GM19468 (cell line): ENCODE data around the gene HMG20A.

Source experiments
- ATAC-seq: cut with Tn5 transposase; IDR thresholded peaks from one replicate; pipeline ENCODE4 v1.9.1; 2021; ENCODE audit warnings: mild to moderate bottlenecking, moderate library complexity, moderate number of reproducible peaks; ENCODE audit not compliant: unreplicated experiment; ENCODE audit errors: extremely low read depth

HMG20A gene

GRCh38 chr15:77473328-77473727, 52.6 kb downstream of the HMG20A start:
- ATAC-seq, result no peak

- ATAC-seq, result no peak
Observed at GRCh38 chr15:77474310-77474988, 53.8 kb downstream of the HMG20A start.

DNA sequence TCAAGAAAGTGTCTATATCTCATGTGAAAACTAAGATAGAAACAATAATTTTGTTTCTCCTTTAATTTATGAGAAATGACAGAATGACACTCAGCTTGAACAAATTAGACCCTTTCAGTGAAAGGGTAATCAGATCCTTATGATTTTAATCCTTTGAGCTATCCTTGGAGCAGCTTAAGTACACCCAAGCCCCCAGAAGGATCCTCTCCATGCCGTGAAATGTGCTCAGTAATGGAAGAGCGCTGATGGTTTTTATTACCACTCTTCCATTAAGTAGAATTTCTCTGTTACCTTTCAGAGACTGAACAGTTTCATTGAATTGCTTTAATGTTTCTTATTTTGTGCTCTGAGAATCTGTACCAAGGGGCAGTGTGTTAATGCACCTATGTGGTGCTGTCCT, 54.3 kb downstream of the HMG20A start:
- no peak for ATAC-seq

DNA sequence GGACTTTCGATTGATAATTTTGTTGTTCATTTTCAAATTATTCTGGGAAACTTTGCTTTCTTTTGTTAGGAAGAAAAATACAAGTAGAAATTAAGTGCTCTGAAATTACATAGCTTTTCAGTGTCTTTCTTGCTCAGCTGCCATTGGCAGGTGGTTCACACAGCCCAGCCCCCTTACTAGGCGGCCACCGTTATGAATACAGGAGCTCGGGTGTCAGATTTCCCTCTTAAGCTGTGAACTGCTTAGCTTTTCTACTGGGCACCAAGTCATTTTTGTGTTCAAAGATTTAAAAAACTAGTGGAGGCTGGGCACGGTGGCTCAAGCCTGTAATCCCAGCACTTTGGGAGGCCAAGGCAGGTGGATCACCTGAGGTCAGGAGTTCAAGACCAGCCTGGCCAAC, 55.2 kb downstream of the HMG20A start:
- ATAC-seq, result no peak

- no peak for ATAC-seq
Observed at GRCh38 chr15:77476995-77477394, 56.3 kb downstream of the HMG20A start.

- ATAC-seq, result no peak
Observed at GRCh38 chr15:77478051-77478450, 57.4 kb downstream of the HMG20A start.

- no peak for ATAC-seq
Observed at GRCh38 chr15:77479015-77479414, 58.3 kb downstream of the HMG20A start.

- no peak for ATAC-seq
Observed at GRCh38 chr15:77480859-77481633, 60.4 kb downstream of the HMG20A start.

GRCh38 chr15:77481670-77482069, 61.0 kb downstream of the HMG20A start:
- no peak for ATAC-seq

- ATAC-seq, result no peak
Observed at GRCh38 chr15:77482570-77482969, 61.9 kb downstream of the HMG20A start.

GRCh38 chr15:77483425-77484140, 62.9 kb downstream of the HMG20A start:
- no peak for ATAC-seq

DNA sequence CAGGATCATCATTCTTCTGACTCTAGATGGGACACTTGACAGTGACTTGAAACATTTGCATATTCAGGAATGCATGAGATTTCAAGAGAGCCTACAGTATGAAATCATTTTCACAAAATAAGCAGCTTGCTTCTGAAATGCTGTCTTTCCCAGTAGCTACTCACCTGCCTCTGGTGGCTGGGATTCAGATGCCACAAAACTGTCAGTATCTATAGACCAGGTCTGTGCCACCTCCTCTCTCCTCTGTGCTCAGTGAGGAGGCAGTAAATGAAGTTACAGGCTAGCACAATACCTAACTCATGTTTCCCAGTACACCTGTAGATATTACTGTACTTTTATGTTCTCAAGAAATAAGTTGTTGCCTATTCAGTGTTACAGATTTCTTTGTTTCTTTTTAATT, 64.3 kb downstream of the HMG20A start:
- no peak for ATAC-seq

DNA sequence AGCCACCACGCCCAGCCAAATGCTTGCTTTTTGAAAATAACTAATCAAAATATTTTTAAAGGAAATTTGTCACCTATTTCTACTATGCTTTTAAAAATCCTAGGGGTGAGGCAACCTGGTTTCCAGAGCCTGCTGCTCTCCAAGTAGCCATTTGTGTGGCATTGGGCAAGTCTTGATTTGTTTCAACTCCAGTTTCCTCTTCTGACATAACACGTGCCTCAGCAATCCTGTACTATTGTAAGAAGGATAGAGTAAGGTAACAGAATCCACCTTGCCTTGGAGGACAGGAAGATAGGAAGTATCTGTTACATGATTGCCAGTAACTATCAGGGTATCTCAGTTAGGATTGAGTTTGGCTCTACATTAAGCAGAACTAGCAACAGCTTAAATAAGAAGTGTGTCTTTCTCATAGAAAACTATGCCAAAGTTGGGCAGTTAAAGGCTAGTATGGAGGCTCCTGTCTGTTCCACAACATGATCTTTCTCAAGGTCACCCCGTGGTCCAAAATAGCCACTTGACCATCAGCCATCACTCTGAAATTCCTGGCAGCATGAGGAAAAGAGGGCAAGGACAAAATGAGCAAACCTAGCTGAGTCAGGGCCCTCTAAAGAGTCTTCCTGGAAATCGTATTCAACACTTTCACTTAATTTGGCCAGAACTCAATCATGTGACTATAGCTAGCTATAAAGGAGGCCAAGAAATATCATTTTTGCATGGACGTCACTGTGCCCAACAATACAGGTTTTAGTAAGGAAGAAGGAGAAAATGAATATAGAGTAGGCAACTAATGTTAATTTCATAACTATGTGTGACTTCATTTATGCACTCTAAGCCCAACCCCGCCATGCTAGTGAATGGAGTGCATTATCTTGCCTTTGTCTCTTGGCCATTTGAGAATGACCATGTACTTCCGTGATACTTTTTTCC, 66.1 kb downstream of the HMG20A start:
- no peak for ATAC-seq

GRCh38 chr15:77487469-77487842, 66.8 kb downstream of the HMG20A start:
- no peak for ATAC-seq

DNA sequence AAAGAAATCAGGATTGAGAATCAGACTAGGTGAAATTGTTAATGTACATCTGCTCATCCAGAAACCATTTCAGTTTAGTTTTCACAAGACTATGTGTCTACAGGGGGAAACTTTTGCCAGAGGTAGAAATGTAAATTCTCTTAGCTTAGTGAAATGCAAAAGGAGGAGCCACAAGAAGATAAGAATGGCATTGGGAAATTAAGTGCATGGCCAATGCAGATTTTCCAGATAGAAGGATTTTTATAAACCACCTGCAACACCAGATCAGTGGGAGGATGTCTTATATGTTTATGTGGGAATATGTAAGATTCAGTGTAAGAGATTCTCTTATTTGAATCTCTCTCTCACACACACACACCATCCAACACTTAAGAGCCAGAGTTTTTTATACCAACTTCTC, 67.2 kb downstream of the HMG20A start:
- ATAC-seq, result no peak

DNA sequence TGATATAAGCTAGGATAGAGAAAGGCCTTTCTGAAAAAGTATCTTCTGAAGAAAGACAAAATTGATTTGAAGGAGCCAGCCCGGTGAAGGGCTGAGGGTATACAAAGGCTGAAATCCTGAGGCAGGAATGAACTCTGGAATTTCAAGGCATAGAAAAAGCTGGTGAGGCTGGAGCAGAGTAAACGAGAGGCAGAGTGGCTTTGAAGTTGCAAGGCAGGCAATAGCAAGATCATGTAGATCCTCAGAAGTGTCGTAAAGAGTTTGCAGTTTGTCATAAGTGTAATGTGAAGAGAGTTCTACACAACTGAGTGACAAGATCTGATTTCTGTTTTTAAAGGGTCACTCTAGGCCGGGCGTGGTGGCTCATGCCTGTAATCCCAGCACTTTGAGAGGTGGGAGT, 69.0 kb downstream of the HMG20A start:
- ATAC-seq, result no peak

GRCh38 chr15:77493324-77493907, 72.7 kb downstream of the HMG20A start:
- ATAC-seq, result no peak

DNA sequence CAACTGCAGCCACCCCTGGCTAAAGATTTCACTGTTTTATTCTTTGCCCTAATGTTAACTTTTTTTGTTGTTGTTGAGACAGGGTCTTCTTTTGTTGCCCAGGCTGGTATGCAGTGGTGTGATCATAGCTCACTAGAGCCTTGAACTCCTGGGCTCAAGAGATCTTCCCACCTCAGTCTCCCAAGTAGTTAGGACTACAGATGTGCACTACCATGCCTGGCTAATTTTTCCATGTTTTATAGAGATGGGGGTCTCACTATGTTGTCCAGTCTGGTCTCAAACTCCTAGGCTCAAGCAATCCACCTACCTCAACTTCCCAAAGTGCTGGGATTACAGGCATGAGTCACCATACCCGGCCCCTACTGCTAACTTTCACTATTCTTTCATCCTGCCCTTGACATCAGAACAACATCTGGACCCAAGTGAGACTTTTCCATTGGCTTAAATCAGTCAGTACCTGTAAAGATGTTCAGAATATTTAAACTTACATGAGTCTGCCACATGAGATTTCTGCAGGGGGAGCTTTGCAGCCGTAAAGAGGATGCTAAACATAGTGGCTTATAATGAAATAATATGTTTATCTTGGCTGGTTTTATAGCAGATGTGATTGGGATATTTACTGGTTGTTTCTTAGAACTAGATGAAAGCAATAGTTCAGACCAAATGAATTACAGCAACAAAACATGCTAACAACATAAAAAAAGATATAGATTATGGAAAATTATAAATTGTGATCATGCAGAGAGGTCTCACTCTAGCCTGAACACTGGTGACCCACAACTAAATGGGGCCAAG, 73.6 kb downstream of the HMG20A start:
- no peak for ATAC-seq

- no peak for ATAC-seq
Observed at GRCh38 chr15:77494964-77495363, 74.3 kb downstream of the HMG20A start.
